Measurements from ENCODE around the gene SDK1.
"Not testable (repeated sequence)": the region's sequence is repeated elsewhere in the genome, so short reads cannot be mapped to it uniquely, and the experiment has no call there.

Gene SDK1

DNA sequence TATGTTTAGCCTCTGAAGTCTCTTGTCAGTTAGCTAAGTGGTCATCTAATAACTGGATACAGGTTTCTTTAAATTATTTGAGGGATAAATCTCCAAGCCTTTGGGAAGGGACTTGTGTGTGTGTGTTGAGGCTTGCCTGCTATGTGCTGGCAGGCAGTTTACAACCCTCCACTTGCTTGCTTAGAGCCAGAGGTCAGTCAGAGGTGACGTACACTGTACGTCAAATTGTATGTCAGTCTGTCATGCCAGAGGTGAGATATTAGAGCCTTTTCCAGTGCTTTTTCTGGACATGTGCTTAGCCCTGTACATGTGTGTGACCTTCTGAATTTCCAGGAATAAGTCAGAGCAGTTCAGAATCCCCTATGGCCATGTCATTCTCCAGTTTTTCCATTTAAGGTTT, 438.9 kb downstream of the SDK1 start:
- no peak overlapping the region for H3K4me3 ChIP-seq (ENCODE audit: low read length)
- TF ChIP-seq, protein P1, sequence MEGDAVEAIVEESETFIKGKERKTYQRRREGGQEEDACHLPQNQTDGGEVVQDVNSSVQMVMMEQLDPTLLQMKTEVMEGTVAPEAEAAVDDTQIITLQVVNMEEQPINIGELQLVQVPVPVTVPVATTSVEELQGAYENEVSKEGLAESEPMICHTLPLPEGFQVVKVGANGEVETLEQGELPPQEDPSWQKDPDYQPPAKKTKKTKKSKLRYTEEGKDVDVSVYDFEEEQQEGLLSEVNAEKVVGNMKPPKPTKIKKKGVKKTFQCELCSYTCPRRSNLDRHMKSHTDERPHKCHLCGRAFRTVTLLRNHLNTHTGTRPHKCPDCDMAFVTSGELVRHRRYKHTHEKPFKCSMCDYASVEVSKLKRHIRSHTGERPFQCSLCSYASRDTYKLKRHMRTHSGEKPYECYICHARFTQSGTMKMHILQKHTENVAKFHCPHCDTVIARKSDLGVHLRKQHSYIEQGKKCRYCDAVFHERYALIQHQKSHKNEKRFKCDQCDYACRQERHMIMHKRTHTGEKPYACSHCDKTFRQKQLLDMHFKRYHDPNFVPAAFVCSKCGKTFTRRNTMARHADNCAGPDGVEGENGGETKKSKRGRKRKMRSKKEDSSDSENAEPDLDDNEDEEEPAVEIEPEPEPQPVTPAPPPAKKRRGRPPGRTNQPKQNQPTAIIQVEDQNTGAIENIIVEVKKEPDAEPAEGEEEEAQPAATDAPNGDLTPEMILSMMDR (conservative IDR thresholded peaks at IDR 0.05; ENCODE audit: low read length) = no peak
- DNase-seq (ENCODE audit: low read depth) = no peak

DNA sequence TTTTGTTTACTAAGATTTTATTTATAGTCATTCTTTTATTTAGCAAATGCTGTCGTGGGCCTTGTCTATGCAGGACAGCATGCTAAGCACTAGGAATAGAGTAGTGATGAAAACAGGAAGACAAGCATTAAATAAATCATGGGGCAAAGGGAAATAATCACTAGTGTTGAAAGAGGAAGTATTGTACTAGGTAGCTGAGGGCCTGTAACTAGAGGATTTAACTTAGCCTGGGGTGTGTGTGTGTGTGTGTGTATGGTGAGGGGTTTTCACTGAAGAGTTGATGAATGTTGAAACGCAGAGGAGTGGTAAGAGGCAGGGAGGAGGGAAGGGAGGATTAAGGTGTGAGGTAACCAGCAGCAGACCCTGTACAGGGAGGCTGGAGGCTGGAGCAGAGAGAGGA, 446.4 kb downstream of the SDK1 start:
- DNase-seq (ENCODE audit: low read depth) = no peak
- TF ChIP-seq, protein P1 (conservative IDR thresholded peaks at IDR 0.05; ENCODE audit: low read length) = no peak
- no peak overlapping the region for H3K4me3 ChIP-seq (ENCODE audit: low read length)

DNA sequence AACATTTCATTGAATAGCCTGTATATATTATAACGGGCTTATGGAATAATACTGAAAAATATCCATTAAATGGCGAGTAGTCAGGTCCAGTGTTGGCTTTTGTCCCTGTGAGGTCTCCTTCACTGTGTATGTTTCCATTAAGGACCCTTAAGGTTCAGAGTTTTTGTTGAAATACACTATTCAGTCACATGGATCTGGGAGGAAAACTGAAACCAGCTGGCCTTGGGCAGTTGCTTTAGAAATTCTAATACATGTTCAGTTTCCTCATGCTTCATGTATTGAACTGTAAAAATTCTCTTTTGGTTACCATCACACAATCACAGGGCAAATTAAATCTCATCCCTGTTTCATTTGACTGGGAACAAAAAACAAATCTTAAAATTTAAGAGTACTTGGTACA, 447.3 kb downstream of the SDK1 start:
- DNase-seq (ENCODE audit: low read depth) = no peak
- H3K4me3 ChIP-seq (ENCODE audit: low read length) = no peak overlapping the region
- TF ChIP-seq, protein P1 (conservative IDR thresholded peaks at IDR 0.05; ENCODE audit: low read length) = no peak

DNA sequence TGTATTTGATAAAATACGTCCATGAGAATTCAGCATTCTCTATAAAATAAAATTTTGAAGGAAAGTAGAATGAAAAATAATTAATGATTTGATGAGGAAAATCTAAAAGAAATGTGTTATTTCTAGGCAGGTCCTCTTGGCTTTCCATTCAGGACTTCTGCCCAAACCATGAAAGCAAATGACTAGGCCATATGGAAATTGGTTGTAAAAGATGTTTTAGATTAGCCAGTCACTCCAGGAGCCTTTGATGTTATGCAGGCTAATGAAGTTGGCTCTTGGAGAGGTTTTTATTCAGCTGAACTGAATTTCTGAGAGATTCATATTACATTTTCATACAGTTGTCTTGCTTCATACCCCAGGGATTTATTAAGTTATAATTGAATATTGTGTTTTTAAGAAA, 452.8 kb downstream of the SDK1 start:
- no peak overlapping the region for H3K4me3 ChIP-seq (ENCODE audit: low read length)
- TF ChIP-seq, protein P1 (conservative IDR thresholded peaks at IDR 0.05; ENCODE audit: low read length) = no peak
- no peak for DNase-seq (ENCODE audit: low read depth)

DNA sequence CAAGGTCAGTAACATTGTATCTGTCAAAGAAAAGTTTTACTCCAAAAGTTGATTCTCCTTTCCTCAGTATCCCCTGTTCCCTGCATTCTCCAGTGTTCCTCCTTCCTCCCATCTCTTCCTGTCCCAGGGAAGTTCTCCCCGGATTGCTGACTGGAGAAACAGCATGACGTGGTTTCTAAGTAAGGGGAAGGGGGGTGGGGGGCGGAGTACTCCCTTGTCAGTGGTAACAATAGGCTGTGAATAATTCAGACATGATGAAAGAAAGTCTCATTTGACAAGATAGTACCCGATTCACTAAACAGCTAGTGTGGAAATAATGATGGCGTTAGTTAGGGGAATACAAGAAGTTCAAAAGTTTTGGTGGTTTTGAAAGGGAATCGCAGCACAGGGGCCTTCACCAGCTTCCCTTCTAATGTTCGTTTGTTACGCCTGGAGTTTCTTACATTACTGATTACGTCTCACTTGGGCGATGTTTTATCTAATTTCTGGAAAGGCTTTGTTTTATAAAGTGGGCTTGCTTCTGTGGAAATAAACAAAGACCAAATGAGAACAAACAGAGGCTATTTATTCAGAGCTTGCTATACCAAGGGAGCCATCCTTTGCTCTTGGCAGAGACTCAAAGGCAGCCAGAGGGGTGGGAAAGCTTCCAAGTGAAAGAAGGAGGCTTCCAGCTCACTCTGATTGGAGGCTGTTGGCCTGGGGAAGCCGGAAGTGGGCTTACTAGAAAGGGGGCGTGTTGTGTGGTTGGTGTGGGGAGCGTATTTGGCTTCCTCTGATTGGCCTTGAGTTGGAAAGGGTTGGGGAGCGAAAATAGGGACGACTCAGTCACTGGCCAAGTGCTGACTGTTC, 453.7 kb downstream of the SDK1 start:
- no peak for DNase-seq (ENCODE audit: low read depth)
- no peak overlapping the region for H3K4me3 ChIP-seq (ENCODE audit: low read length)
- TF ChIP-seq, protein P1 (conservative IDR thresholded peaks at IDR 0.05; ENCODE audit: low read length) = no peak

DNA sequence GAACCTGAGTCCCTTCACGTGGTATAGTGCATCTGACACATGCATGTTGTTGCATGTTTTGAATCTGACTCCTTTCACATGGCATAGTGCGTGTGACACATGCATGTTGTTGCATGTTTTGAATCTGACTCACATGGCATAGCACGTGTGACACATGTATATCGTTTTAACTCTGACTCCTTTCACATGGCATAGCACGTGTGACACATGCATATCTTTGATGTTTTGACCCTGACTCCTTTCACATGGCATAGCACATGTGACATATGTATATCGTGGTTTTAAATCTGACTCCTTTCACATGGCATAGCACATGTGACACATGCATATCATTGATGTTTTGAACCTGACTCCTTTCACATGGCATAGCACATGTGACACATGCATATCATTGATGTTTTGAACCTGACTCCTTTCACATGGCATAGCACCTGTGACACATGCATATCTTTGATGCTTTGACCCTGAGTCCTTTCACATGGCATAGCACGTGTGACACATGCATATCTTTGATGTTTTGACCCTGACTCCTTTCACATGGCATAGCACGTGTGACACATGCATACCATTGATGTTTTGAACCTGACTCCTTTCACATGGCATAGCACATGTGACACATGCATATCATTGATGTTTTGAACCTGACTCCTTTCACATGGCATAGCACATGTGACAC, 454.9 kb downstream of the SDK1 start:
- H3K4me3 ChIP-seq (ENCODE audit: low read length); DNase-seq (ENCODE audit: low read depth): not testable (repeated sequence)

DNA sequence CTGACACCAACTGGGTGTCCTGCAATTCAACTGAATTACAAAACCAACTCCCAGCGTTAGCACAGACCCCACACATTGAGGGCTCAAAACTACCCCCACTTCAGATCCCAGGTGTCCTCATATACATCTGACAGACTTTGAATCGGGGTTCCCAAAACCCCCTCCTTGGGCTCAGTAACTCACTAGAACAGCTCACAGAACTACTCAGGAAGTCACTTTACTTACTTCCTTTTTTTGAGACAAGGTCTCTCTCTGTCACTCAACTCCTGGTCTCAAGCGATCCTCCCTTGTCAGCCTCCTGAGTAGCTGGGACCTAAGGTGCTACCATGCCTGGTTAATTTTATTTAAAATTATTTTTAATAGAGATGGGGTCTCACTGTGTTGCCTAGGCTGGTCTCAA, 456.0 kb downstream of the SDK1 start:
- TF ChIP-seq, protein P1 (conservative IDR thresholded peaks at IDR 0.05; ENCODE audit: low read length) = no peak
- no peak overlapping the region for H3K4me3 ChIP-seq (ENCODE audit: low read length)
- no peak for DNase-seq (ENCODE audit: low read depth)

Data from AG10803 (cell line).